GM06990 (cell line): Measurements from ENCODE around the gene TM9SF1.
A peak's percentile ranks its signal among the peaks of the same experiment; 100 is the strongest.

ENCODE experiments used
- DNase-seq: peaks from one replicate; pipeline ENCODE4 v3.0.0-alpha.2; 2011; ENCODE audit not compliant: insufficient read length; ENCODE audit errors: extremely low read depth
- H3K27me3 ChIP-seq: replicated peaks from 2 replicates; pipeline ENCODE4 v1.6.0; 2011; ENCODE audit warnings: low read length; ENCODE audit not compliant: control insufficient read depth, insufficient read depth
- H3K36me3 ChIP-seq: 2 replicates; pipeline ENCODE4 v1.5.1; 2011; ENCODE audit warnings: low read length; ENCODE audit not compliant: control insufficient read depth, insufficient read depth
- H3K4me3 ChIP-seq: replicated peaks from 2 replicates; pipeline ENCODE4 v1.5.1; 2011; ENCODE audit warnings: low read depth, mild to moderate bottlenecking, control low read depth, low read length
- TF ChIP-seq, protein P1 (sequence below): IDR thresholded peaks from 2 replicates; pipeline ENCODE4 v1.5.1; 2011; ENCODE audit warnings: low read length, control low read depth, mild to moderate bottlenecking, inconsistent platforms; ENCODE audit not compliant: insufficient read depth, poor library complexity, severe bottlenecking

Gene TM9SF1

DNA sequence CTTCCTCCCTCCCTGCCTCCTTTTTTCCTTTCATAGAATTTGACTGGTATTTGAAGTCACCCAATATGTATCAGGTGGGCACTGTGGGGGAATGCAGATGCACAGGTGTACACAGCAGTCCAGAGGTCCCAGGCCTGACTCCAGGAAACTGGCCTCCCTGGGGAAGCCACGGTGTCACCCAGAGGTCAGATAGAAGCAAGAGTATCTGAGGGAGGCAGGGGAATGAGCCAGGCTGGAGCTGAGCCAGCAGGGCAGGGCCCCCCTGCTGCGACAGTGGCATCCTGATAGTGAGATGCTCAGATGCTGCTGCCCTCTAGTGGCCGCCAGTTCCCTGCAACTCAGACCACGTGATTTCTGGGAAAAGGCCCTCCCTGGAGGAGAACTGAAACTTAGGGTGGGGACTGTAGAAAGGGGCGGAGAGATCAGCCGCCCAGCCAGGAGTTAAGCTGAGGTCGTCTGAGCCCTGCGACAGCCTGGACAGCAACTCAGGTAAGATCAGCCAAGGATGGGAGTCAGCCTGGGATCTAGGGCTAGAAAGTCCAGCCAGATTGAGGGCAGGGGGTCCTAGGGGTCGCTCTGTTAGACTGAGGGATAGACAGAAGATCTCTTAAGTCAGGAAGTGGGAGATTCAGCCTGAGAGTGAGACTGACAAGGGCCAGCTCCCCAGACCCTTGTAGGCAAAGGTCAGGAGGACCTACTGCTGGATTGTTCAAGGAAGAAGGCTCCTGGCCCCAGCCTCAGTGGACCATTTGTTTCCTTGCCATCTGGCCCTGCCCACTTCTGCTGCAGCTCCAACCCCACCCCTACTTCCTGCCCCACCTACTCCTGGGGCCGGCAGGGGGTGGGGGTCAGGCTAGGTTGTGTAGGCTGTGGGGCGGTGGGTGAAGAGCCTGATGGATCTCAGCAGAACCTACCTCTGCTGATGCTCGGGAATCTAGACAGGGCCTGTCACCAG, 34.1 kb downstream of the TM9SF1 start, which contains the start of gene IRF9:
IRF9 (plus strand) TSS at position 416 of the 955 bp plus-strand sequence. CDS start 880 bp downstream, outside the sequence.
- Histone ChIP-seq H3K4me3 (peak within 1 kb of the TSS; percentile 96), H3K27me3 (no peaks in the 10 kb centered on the region), H3K36me3 (peaks cover 56% of the 10 kb centered on the region)
- peak; percentile 90 for DNase-seq
- TF ChIP-seq, protein P1, sequence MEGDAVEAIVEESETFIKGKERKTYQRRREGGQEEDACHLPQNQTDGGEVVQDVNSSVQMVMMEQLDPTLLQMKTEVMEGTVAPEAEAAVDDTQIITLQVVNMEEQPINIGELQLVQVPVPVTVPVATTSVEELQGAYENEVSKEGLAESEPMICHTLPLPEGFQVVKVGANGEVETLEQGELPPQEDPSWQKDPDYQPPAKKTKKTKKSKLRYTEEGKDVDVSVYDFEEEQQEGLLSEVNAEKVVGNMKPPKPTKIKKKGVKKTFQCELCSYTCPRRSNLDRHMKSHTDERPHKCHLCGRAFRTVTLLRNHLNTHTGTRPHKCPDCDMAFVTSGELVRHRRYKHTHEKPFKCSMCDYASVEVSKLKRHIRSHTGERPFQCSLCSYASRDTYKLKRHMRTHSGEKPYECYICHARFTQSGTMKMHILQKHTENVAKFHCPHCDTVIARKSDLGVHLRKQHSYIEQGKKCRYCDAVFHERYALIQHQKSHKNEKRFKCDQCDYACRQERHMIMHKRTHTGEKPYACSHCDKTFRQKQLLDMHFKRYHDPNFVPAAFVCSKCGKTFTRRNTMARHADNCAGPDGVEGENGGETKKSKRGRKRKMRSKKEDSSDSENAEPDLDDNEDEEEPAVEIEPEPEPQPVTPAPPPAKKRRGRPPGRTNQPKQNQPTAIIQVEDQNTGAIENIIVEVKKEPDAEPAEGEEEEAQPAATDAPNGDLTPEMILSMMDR: peak; percentile 88

DNA sequence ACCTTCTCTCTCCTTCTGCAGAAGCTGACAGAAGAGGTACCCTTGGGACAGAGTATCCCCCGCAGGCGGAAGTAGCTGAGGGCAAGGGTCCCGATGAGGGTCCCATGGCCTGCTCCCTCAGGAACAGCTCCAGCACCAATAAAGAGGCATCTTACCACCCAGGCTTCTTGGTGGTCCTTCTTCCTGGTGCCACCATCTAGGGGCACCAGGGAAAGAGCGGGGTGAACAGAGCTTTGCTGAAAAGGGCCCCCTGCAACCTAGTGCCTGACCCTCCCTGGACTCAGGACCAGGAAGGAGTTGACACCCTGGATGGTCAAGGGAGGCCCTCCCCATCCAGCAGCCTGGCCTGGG, 34.8 kb downstream of the TM9SF1 start:
- TF ChIP-seq, protein P1: no peak
- Histone ChIP-seq H3K27me3 (no peaks in the 10 kb centered on the region), H3K4me3 (no peak overlapping the region), H3K36me3 (peaks cover 53% of the 10 kb centered on the region)
- DNase-seq: no peak

DNA sequence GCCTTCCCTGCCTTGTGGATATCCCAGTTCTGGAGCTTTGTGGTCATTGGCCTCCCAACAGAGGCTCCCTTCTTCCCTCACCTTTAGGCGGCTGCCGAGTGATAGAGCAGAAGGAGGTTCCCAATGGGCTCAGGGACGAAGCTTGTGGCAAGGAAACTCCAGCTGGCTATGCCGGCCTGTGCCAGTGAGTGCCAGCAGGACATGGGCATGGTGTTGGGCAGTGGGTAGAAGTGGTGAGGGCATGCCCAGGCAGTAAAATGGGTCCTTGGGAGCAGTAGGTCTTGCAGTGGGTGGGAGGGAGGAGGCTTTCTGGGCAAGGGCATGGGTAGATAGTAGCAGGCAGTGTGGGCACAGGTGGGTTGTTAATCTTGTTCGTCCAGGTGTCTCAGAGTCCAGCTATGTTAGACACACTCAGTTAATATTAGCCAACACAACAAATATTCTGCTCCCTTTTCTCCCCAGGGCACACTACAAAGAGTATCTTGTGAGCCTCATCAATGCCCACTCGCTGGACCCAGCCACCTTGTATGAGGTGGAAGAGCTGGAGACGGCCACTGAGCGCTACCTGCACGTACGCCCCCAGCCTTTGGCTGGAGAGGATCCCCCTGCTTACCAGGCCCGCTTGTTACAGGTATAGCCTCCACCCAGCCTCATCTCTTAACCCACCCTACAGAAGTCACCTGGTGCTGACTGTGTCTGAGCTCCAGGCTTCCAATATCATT, 35.3 kb downstream of the TM9SF1 start:
- TF ChIP-seq, protein P1: no peak
- Histone ChIP-seq H3K27me3 (no peaks in the 10 kb centered on the region), H3K4me3 (no peak overlapping the region), H3K36me3 (peaks cover 53% of the 10 kb centered on the region)
- no peak for DNase-seq

GRCh38 chr14:24157331-24157730, 37.9 kb downstream of the TM9SF1 start:
- TF ChIP-seq, protein P1: no peak
- DNase-seq: no peak
- Histone ChIP-seq H3K27me3 (no peaks in the 10 kb centered on the region), H3K4me3 (no peak overlapping the region), H3K36me3 (peaks cover 35% of the 10 kb centered on the region)

GRCh38 chr14:24156840-24157239, 38.4 kb downstream of the TM9SF1 start:
- Histone ChIP-seq H3K27me3 (no peaks in the 10 kb centered on the region), H3K4me3 (no peak overlapping the region), H3K36me3 (peaks cover 37% of the 10 kb centered on the region)
- DNase-seq: no peak
- TF ChIP-seq, protein P1: no peak
